Esophagus squamous epithelium (tissue), 5 donors: ENCODE results near the gene TMEM175. TPM values are rescaled to one million over a fixed set of nuclear protein-coding genes. Genes with fewer than 3 reads are reported as not detected.
A peak's percentile ranks its signal among the peaks of the same experiment; 100 is the strongest.

Experiments
- DNase-seq: peaks from one replicate; lab custom pipeline; 2025; lab: John Stamatoyannopoulos, UW
- H3K27ac ChIP-seq, 4 donors: fragments of 200-600 bp; sonication (generic); one replicate each; pipeline ENCODE4 v1.5.1; 2016 to 2019; ENCODE audit warnings: mild to moderate bottlenecking in 1 of 4
- H3K27me3 ChIP-seq, 4 donors: fragments of 200-600 bp; sonication (generic); 1 replicate in 3 of 4; 2 replicates in 1 of 4; pipeline versions ENCODE4 v1.5.1 to v1.6.0; 2017 to 2021; ENCODE audit warnings: antibody characterized with exemption in 1 of 4
- H3K36me3 ChIP-seq, 3 donors: fragments of 200-600 bp; sonication (generic); one replicate each; pipeline ENCODE4 v1.5.1; 2016 to 2019
- H3K4me1 ChIP-seq, 3 donors: fragments of 200-600 bp; sonication (generic); one replicate each; pipeline ENCODE4 v1.5.1; 2017 to 2019
- H3K4me3 ChIP-seq, 4 donors: fragments of 200-600 bp; sonication (generic); 1 replicate in 3 of 4; 2 replicates in 1 of 4; pipeline ENCODE4 v1.5.1; 2016 to 2019; ENCODE audit warnings: mild to moderate bottlenecking in 2 of 4, moderate library complexity in 1 of 4
- H3K9me3 ChIP-seq, 3 donors: fragments of 200-600 bp; sonication (generic); one replicate each; pipeline ENCODE4 v1.5.1; 2016 to 2019
- POLR2A ChIP-seq, 4 donors: fragments of 450-650 bp; IDR thresholded peaks; one replicate each; pipeline ENCODE4 v1.6.1; 2017; ENCODE audit warnings: antibody characterized with exemption in 4 of 4, mild to moderate bottlenecking in 4 of 4, moderate library complexity in 3 of 4
- WGBS, 2 donors: methylation state at CpG; one replicate each; pipeline ENCODE4 v1.1.5; 2018; 5-methylcytosine and 5-hydroxymethylcytosine counted together
- intact Hi-C: fragments of 100-400 bp; cut with DNase I; formaldehyde crosslinking; loops from one replicate; pipeline ENCODE4 v1.15.0; 2022
- total RNA-seq, 4 donors: library from RNA; depleted of rRNA; stranded (reverse); fragments of >200 nt; gene quantifications; one replicate each; pipeline ENCODE4 v1.1.0, GENCODE V29; 2016
- TF ChIP-seq, protein P1 (sequence below), 6 experiments: fragments of 450-650 bp in 4 of 6; fragments of 200-600 bp in 2 of 6; sonication (generic) in 2 of 6; IDR thresholded peaks; one replicate each; pipeline ENCODE4 v1.5.1; 2016 to 2019; ENCODE audit warnings: antibody characterized with exemption in 6 of 6, mild to moderate bottlenecking in 4 of 6, moderate library complexity in 4 of 6
- donor health status: DM: yes; HTN: yes; CAD: no.

The TMEM175 gene
- total RNA-seq, 4 donors from 2014 or later = 8.4 to 22.9 (median 19.7) TPM

DNA sequence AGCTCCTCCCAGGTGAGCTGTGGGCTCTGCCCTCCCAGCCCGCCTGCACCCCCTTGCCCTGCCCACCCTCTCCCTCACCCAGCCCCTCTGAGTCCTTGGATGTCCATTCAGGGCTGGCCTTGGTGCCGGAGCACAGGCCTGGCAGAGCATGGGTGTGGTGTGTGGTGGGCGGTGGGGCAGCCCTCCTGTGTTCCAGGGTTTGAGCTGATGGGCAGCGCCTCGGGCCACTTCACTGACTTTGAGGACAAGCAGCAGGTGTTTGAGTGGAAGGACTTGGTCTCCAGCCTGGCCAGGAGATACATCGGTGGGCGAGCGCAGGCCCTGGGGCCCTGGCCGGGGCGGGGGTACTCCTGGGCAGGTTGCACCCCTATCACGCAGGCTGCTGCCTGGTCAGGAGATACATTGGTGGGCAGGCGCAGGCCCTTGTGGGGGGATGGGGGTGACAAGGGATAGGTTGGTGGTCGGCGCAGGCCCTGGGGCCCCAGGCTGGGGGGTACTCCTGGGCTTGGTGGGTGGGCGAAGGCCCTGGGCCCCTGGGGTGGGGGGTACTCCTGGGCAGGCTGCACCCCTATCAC lies 68.5 kb downstream of the TMEM175 start:
- no peak overlapping the region for H3K27ac ChIP-seq
- H3K27me3 ChIP-seq = peaks cover 26 to 99% (median 33%) of the 10 kb centered on the region in 4 donors
- H3K4me1 ChIP-seq = peaks cover 11 to 43% (median 28%) of the 10 kb centered on the region in 3 donors
- TF ChIP-seq POLR2A (IDR thresholded peaks at IDR 0.05) = no peak
- TF ChIP-seq, protein P1, sequence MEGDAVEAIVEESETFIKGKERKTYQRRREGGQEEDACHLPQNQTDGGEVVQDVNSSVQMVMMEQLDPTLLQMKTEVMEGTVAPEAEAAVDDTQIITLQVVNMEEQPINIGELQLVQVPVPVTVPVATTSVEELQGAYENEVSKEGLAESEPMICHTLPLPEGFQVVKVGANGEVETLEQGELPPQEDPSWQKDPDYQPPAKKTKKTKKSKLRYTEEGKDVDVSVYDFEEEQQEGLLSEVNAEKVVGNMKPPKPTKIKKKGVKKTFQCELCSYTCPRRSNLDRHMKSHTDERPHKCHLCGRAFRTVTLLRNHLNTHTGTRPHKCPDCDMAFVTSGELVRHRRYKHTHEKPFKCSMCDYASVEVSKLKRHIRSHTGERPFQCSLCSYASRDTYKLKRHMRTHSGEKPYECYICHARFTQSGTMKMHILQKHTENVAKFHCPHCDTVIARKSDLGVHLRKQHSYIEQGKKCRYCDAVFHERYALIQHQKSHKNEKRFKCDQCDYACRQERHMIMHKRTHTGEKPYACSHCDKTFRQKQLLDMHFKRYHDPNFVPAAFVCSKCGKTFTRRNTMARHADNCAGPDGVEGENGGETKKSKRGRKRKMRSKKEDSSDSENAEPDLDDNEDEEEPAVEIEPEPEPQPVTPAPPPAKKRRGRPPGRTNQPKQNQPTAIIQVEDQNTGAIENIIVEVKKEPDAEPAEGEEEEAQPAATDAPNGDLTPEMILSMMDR (IDR thresholded peaks at IDR 0.05) = no peak
- H3K36me3 ChIP-seq = no peaks in the 10 kb centered on the region
- intact Hi-C loops = no loop called here
- DNase-seq = no peak
- H3K4me3 ChIP-seq = no peak overlapping the region
- WGBS, 2 donors = 76 to 87% methylated on average over 3 of the region's 15 CpGs
- H3K9me3 ChIP-seq = no peaks in the 10 kb centered on the region

GRCh38 chr4:1001561-1002130 lies 69.4 kb downstream of the TMEM175 start:
- H3K36me3 ChIP-seq = no peaks in the 10 kb centered on the region
- intact Hi-C loops = no loop called here
- WGBS, 2 donors = 41 to 62% methylated on average over 5 to 23 of the region's 48 CpGs
- peaks cover 11 to 41% (median 28%) of the 10 kb centered on the region in 3 donors for H3K4me1 ChIP-seq
- H3K27ac ChIP-seq = no peak overlapping the region
- no peaks in the 10 kb centered on the region for H3K9me3 ChIP-seq
- peaks cover 26 to 99% (median 33%) of the 10 kb centered on the region in 4 donors for H3K27me3 ChIP-seq
- H3K4me3 ChIP-seq = peak overlapping the region in 1 of 4 donors; percentile 49
- TF ChIP-seq POLR2A (IDR thresholded peaks at IDR 0.05) = no peak
- TF ChIP-seq, protein P1 (IDR thresholded peaks at IDR 0.05) = no peak
- no peak for DNase-seq

- intact Hi-C loops = no loop called here
- H3K4me3 ChIP-seq = peak overlapping the region in 2 of 4 donors; percentile 7 to 49
- WGBS, 2 donors = no CpG with 5 or more reads among the region's 54 CpGs
Observed at GRCh38 chr4:1002131-1002630, 69.9 kb downstream of the TMEM175 start.

GRCh38 chr4:1002631-1003251 lies 70.5 kb downstream of the TMEM175 start:
- H3K4me3 ChIP-seq = peak overlapping the region in 2 of 4 donors; percentile 7 to 49

More at GRCh38 chr4:1002131-1002630, 69.9 kb downstream of the TMEM175 start:
- H3K27me3 ChIP-seq = peaks cover 26 to 99% (median 33%) of the 10 kb centered on the region in 4 donors
- peaks cover 11 to 36% (median 26%) of the 10 kb centered on the region in 3 donors for H3K4me1 ChIP-seq
- no peak for TF ChIP-seq POLR2A (IDR thresholded peaks at IDR 0.05)
- TF ChIP-seq, protein P1 (IDR thresholded peaks at IDR 0.05) = no peak
- DNase-seq = no peak
- peaks cover 0 to 3% (median 0%) of the 10 kb centered on the region in 3 donors for H3K9me3 ChIP-seq
- H3K36me3 ChIP-seq = no peaks in the 10 kb centered on the region
- H3K27ac ChIP-seq = no peak overlapping the region

More at GRCh38 chr4:1002631-1003251, 70.5 kb downstream of the TMEM175 start:
- no peak for DNase-seq
- Histone ChIP-seq H3K27ac (no peak overlapping the region), H3K4me1 (peaks cover 8 to 30% (median 21%) of the 10 kb centered on the region in 3 donors), H3K9me3 (peaks cover 0 to 3% (median 0%) of the 10 kb centered on the region in 3 donors), H3K27me3 (peaks cover 26 to 97% (median 31%) of the 10 kb centered on the region in 4 donors), H3K36me3 (no peaks in the 10 kb centered on the region)
- WGBS, 2 donors = no CpG with 5 or more reads among the region's 75 CpGs
- intact Hi-C loops = no loop called here
- no peak for TF ChIP-seq POLR2A (IDR thresholded peaks at IDR 0.05)
- TF ChIP-seq, protein P1 (IDR thresholded peaks at IDR 0.05) = no peak
